Muscle of leg (tissue), 11 donors: ENCODE results near the gene C2CD2. TPM values are rescaled to one million over a fixed set of nuclear protein-coding genes. Genes with fewer than 3 reads are reported as not detected.

Source experiments
- DNase-seq: peaks from one replicate; pipeline ENCODE4 v3.0.0; 2013
- H3K27ac ChIP-seq: one replicate; pipeline ENCODE4 v1.5.1; 2013; ENCODE audit warnings: mild to moderate bottlenecking, low read length, control low read depth
- H3K27me3 ChIP-seq: one replicate; pipeline ENCODE4 v1.6.1; 2013; ENCODE audit warnings: low read length; ENCODE audit not compliant: control insufficient read depth, insufficient read depth
- H3K36me3 ChIP-seq: one replicate; pipeline ENCODE4 v1.6.1; 2013; ENCODE audit warnings: low read length; ENCODE audit not compliant: control insufficient read depth, insufficient read depth
- H3K4me1 ChIP-seq: one replicate; pipeline ENCODE4 v1.6.1; 2013; ENCODE audit warnings: low read length; ENCODE audit not compliant: control insufficient read depth, insufficient read depth
- H3K4me3 ChIP-seq: one replicate; pipeline ENCODE4 v1.5.1; 2013; ENCODE audit warnings: low read length, control low read depth
- H3K9me3 ChIP-seq: replicated peaks from 2 replicates; pipeline ENCODE4 v1.6.1; 2013; ENCODE audit warnings: low read depth, low read length; ENCODE audit not compliant: control insufficient read depth
- WGBS: methylation state at CpG from one replicate; pipeline ENCODE4 v1.1.5; 2013; ENCODE audit warnings: missing lambda C conversion rate; ENCODE audit not compliant: insufficient coverage; 5-methylcytosine and 5-hydroxymethylcytosine counted together
- polyA plus RNA-seq, 8 donors: library from polyadenylated mRNA; unstranded; fragments of 120-200 nt; gene quantifications; one replicate each; pipeline versions ENCODE4 v1.2.1 to v1.2.3, GENCODE V29; 2013; ENCODE audit warnings: inconsistent platforms in 1 of 8, low replicate concordance in 1 of 8; ENCODE audit not compliant: insufficient read length in 8 of 8, insufficient read depth in 1 of 8
- total RNA-seq: library from RNA; stranded (reverse); fragments of 120-200 nt; gene quantifications from one replicate; pipeline ENCODE4 v1.2.4, GENCODE V29; 2013

Gene C2CD2
- total and polyA plus RNA-seq, 9 donors: 7.2 to 11.2 (median 8.9) TPM

GRCh38 chr21:41901782-41902181 lies 52.0 kb downstream of the C2CD2 start:
- no peaks in the 10 kb centered on the region for H3K27me3 ChIP-seq
- no peak for DNase-seq
- WGBS: 92% methylated on average over 2 of the region's 3 CpGs
- no peaks in the 10 kb centered on the region for H3K4me1 ChIP-seq
- no peak overlapping the region for H3K27ac ChIP-seq
- H3K36me3 ChIP-seq: peaks cover 50% of the 10 kb centered on the region
- no peaks in the 10 kb centered on the region for H3K9me3 ChIP-seq
- H3K4me3 ChIP-seq: no peak overlapping the region

DNA sequence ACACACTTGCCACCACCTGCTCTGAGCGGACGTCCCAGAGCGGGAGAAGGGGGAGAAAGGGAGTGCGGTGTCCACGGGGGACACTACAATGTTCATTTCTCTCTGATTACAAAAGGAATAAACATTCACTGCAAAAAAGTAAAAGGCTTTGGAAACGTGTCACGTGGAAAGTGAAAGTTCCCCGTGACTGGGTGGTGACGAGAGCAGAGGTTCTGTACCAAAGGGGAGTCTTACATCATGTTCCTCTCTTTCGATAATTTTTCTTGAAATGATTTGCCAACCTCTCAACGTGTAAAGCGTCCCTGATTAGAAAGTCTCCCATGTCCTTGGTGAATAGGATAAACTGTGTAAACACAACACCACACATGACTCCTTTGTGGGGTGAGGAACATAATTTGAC lies 52.7 kb downstream of the C2CD2 start:
- peaks cover 47% of the 10 kb centered on the region for H3K36me3 ChIP-seq
- no peaks in the 10 kb centered on the region for H3K27me3 ChIP-seq
- H3K4me1 ChIP-seq: no peaks in the 10 kb centered on the region
- 96% methylated on average over 4 of the region's 12 CpGs for WGBS
- H3K9me3 ChIP-seq: no peaks in the 10 kb centered on the region
- H3K27ac ChIP-seq: no peak overlapping the region
- H3K4me3 ChIP-seq: no peak overlapping the region
- DNase-seq: no peak

- 92% methylated on average over 5 of the region's 6 CpGs for WGBS
- peaks cover 42% of the 10 kb centered on the region for H3K36me3 ChIP-seq
These were observed 53.4 kb downstream of the C2CD2 start for GRCh38 chr21:41900401-41900800.

GRCh38 chr21:41899426-41900202 lies 54.2 kb downstream of the C2CD2 start:
- no peaks in the 10 kb centered on the region for H3K27me3 ChIP-seq
- no peaks in the 10 kb centered on the region for H3K4me1 ChIP-seq
- WGBS: 80% methylated on average over 11 of the region's 25 CpGs
- no peaks in the 10 kb centered on the region for H3K9me3 ChIP-seq
- H3K36me3 ChIP-seq: peaks cover 48% of the 10 kb centered on the region
- DNase-seq: no peak
- H3K4me3 ChIP-seq: no peak overlapping the region
- no peak overlapping the region for H3K27ac ChIP-seq

More at GRCh38 chr21:41900401-41900800, 53.4 kb downstream of the C2CD2 start:
- Histone ChIP-seq H3K4me1 (no peaks in the 10 kb centered on the region), H3K27ac (no peak overlapping the region), H3K9me3 (no peaks in the 10 kb centered on the region), H3K4me3 (no peak overlapping the region), H3K27me3 (no peaks in the 10 kb centered on the region)
- DNase-seq: no peak

DNA sequence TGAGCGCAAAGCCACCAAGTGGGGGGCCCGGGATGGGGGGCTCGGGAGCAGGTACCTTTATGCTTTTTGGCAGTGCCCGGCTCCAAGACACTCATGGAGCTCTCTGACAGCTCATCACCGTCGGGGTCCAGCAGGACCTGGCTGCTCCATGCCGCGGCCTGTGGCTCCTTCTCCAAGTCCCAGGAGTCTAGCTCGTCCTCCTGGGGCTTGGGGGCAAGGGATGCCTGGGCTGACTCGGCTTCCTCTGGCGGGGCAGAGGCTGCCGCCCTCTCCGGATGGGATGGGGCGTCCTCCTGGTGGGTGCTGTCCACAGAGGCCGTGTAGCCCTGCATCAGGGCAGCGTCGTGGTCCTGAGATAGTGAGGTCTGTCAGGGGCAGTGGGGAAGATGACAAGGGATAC lies 54.8 kb downstream of the C2CD2 start:
- no peaks in the 10 kb centered on the region for H3K27me3 ChIP-seq
- no peaks in the 10 kb centered on the region for H3K4me1 ChIP-seq
- no peak for DNase-seq
- H3K27ac ChIP-seq: no peak overlapping the region
- H3K9me3 ChIP-seq: no peaks in the 10 kb centered on the region
- H3K4me3 ChIP-seq: no peak overlapping the region
- H3K36me3 ChIP-seq: peaks cover 44% of the 10 kb centered on the region
- WGBS: 87% methylated on average over 14 of the region's 17 CpGs

DNA sequence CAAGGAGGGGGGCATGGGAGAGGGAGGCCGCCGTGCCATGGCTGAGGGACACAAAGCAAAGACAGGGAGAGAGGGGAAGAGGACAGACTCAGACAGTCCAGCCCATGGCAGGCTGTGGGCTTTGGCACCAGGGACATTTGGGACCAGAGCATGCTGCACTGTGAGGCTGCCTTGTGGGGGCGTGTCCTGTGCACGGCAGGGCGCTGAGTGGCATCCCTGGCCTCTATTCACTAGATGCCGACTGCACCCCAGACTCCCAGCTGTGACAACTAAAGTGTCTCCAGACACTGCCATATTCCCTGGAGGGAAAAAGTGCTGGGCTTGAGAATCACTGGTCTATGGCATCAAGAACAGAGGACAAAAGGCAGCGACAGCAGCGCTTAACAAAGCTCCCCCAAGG lies 56.1 kb downstream of the C2CD2 start:
- no peak for DNase-seq
- no peak overlapping the region for H3K27ac ChIP-seq
- H3K27me3 ChIP-seq: no peaks in the 10 kb centered on the region
- 85% methylated on average over 7 of the region's 8 CpGs for WGBS
- no peak overlapping the region for H3K4me3 ChIP-seq
- peaks cover 35% of the 10 kb centered on the region for H3K36me3 ChIP-seq
- H3K9me3 ChIP-seq: no peaks in the 10 kb centered on the region
- H3K4me1 ChIP-seq: no peaks in the 10 kb centered on the region

DNA sequence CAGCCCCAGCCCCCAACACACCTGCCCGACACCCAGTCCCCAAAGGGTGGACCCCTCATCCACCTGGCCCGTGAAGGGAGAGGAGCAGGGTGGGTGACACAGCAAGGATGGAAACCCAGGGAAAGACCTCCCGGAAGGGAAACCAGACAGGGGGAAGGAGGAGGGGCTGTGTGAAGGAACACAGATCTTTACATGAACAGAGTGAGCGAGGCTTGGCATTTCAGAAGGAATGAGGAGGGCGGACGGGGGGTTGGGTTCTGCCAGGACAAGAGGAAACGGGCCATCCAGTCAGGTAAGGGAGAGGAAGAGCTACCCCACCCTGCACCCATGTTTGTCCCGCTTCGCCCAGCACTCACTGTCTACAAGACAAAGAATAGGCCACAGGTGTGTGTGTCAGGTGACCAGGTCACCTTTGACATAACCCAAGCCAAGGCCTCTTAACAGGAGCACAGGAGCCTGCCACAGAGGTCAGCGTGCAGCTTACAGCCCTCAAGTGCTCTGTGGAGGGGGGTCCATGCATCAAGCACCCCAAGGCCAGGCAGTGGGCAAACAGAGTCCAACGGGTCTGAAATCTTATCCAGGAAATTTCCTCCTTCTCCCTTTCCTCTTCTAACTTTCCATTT lies 56.7 kb downstream of the C2CD2 start:
- Histone ChIP-seq H3K4me1 (no peaks in the 10 kb centered on the region), H3K36me3 (peaks cover 35% of the 10 kb centered on the region), H3K9me3 (no peaks in the 10 kb centered on the region), H3K27me3 (no peaks in the 10 kb centered on the region), H3K4me3 (no peak overlapping the region), H3K27ac (no peak overlapping the region)
- 54% methylated on average over 4 of the region's 11 CpGs for WGBS
- no peak for DNase-seq

GRCh38 chr21:41895643-41896493 lies 58.0 kb downstream of the C2CD2 start:
- no peaks in the 10 kb centered on the region for H3K27me3 ChIP-seq
- no peaks in the 10 kb centered on the region for H3K4me1 ChIP-seq
- WGBS: 57% methylated on average over 17 of the region's 22 CpGs
- no peaks in the 10 kb centered on the region for H3K9me3 ChIP-seq
- peaks cover 31% of the 10 kb centered on the region for H3K36me3 ChIP-seq
- H3K4me3 ChIP-seq: no peak overlapping the region
- DNase-seq: no peak
- H3K27ac ChIP-seq: no peak overlapping the region

- WGBS: 80% methylated on average over 10 of the region's 13 CpGs
- H3K36me3 ChIP-seq: peaks cover 28% of the 10 kb centered on the region
- no peak for DNase-seq
These were observed 58.8 kb downstream of the C2CD2 start for GRCh38 chr21:41894922-41895557.

DNA sequence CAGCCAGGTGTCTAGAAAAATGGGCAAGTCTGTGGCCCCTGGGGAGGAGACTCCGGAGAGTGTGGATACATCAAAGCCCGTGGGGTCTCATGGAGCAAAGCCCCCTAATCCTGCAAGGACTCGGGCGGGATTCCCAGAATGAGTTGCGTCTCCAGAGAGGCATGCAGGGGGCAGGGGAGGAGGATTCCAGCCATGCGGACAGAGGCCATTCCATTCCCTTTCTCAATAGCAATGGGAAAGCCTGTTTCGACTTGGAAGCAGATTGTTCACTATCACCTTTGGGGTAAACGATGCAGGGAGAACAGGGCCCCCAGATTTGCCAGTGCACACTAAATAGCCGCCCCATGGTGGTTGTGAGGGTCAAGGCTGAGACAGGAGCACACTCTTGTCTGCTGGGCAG lies 59.3 kb downstream of the C2CD2 start:
- Histone ChIP-seq H3K36me3 (peaks cover 28% of the 10 kb centered on the region), H3K9me3 (no peaks in the 10 kb centered on the region), H3K4me3 (no peak overlapping the region), H3K27ac (no peak overlapping the region), H3K27me3 (no peaks in the 10 kb centered on the region), H3K4me1 (no peaks in the 10 kb centered on the region)
- no peak for DNase-seq
- 73% methylated on average over 4 of the region's 9 CpGs for WGBS

More at GRCh38 chr21:41894922-41895557, 58.8 kb downstream of the C2CD2 start:
- no peaks in the 10 kb centered on the region for H3K27me3 ChIP-seq
- no peaks in the 10 kb centered on the region for H3K4me1 ChIP-seq
- H3K9me3 ChIP-seq: no peaks in the 10 kb centered on the region
- H3K4me3 ChIP-seq: no peak overlapping the region
- H3K27ac ChIP-seq: no peak overlapping the region
